OCI-LY3 (cell line): ENCODE measurements around the gene TFR2.

Experiments used
- EZH2phosphoT487 ChIP-seq: fragments of 200-600 bp; shearing (Covaris generic); IDR thresholded peaks from 2 replicates; pipeline ENCODE4 v1.6.1; 2018; ENCODE audit warnings: antibody characterized with exemption, mixed run types, low read depth
- TF ChIP-seq, protein P1 (sequence below): fragments of 200-600, 300-600 bp; sonication (generic); IDR thresholded peaks from 2 replicates; pipeline ENCODE4 v1.5.1; 2014; ENCODE audit warnings: antibody characterized with exemption, low read length, low read depth

- TF ChIP-seq, protein P1, sequence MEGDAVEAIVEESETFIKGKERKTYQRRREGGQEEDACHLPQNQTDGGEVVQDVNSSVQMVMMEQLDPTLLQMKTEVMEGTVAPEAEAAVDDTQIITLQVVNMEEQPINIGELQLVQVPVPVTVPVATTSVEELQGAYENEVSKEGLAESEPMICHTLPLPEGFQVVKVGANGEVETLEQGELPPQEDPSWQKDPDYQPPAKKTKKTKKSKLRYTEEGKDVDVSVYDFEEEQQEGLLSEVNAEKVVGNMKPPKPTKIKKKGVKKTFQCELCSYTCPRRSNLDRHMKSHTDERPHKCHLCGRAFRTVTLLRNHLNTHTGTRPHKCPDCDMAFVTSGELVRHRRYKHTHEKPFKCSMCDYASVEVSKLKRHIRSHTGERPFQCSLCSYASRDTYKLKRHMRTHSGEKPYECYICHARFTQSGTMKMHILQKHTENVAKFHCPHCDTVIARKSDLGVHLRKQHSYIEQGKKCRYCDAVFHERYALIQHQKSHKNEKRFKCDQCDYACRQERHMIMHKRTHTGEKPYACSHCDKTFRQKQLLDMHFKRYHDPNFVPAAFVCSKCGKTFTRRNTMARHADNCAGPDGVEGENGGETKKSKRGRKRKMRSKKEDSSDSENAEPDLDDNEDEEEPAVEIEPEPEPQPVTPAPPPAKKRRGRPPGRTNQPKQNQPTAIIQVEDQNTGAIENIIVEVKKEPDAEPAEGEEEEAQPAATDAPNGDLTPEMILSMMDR = no peak
- TF ChIP-seq EZH2phosphoT487 = no peak
Measured at GRCh38 chr7:100639995-100640516, 1.3 kb downstream of the TFR2 start.
